GM19099 (cell line): Measurements from ENCODE around the gene ZNF618.

Source experiments
- POLR2A ChIP-seq: IDR thresholded peaks from 3 replicates; pipeline ENCODE4 v1.6.1; 2011; ENCODE audit warnings: low read depth; ENCODE audit not compliant: insufficient read length; ENCODE audit errors: extremely low read depth

Gene ZNF618

GRCh38 chr9:113876151-113876992, at the start of gene ZNF618:
Gene ZNF618 (plus strand): TSS chr9:113876309. CDS start chr9:113876381, 72 bp downstream.
- no peak for TF ChIP-seq POLR2A

GRCh38 chr9:113828221-113828620, 47.9 kb upstream of the ZNF618 start:
- no peak for TF ChIP-seq POLR2A

- TF ChIP-seq POLR2A: no peak
Observed at GRCh38 chr9:113837334-113837733, 38.8 kb upstream of the ZNF618 start.

- no peak for TF ChIP-seq POLR2A
Observed at GRCh38 chr9:113842086-113842485, 34.0 kb upstream of the ZNF618 start.

- TF ChIP-seq POLR2A: no peak
Observed at GRCh38 chr9:113844466-113844865, 31.6 kb upstream of the ZNF618 start.

- TF ChIP-seq POLR2A: no peak
Observed at GRCh38 chr9:113851359-113851758, 24.8 kb upstream of the ZNF618 start.

- no peak for TF ChIP-seq POLR2A
Observed at GRCh38 chr9:113851873-113852272, 24.2 kb upstream of the ZNF618 start.

- no peak for TF ChIP-seq POLR2A
Observed at GRCh38 chr9:113853333-113853732, 22.8 kb upstream of the ZNF618 start.

GRCh38 chr9:113854310-113854709, 21.8 kb upstream of the ZNF618 start:
- TF ChIP-seq POLR2A: no peak

GRCh38 chr9:113857875-113858274, 18.2 kb upstream of the ZNF618 start:
- no peak for TF ChIP-seq POLR2A

GRCh38 chr9:113858282-113858681, 17.8 kb upstream of the ZNF618 start:
- TF ChIP-seq POLR2A: no peak

GRCh38 chr9:113863345-113863744, 12.8 kb upstream of the ZNF618 start:
- TF ChIP-seq POLR2A: no peak

- TF ChIP-seq POLR2A: no peak
Observed at GRCh38 chr9:113868501-113868900, 7.6 kb upstream of the ZNF618 start.

GRCh38 chr9:113872485-113873143, 3.5 kb upstream of the ZNF618 start:
- TF ChIP-seq POLR2A: no peak

GRCh38 chr9:113873446-113873845, 2.7 kb upstream of the ZNF618 start:
- TF ChIP-seq POLR2A: no peak

GRCh38 chr9:113873926-113874325, 2.2 kb upstream of the ZNF618 start:
- no peak for TF ChIP-seq POLR2A
